CD4-positive, alpha-beta T cell treated with Interferon alpha-2 for 1 hour (primary cell): ENCODE measurements around the gene C10orf67.
A peak's percentile ranks its signal among the peaks of the same experiment; 100 is the strongest.
"Not testable (repeated sequence)": the region's sequence is repeated elsewhere in the genome, so short reads cannot be mapped to it uniquely, and the experiment has no call there.

Experiments
- DNase-seq, 2 donors: peaks; one replicate each; pipeline ENCODE4 v3.0.0-alpha.2; 2020 to 2022

Gene C10orf67

DNA sequence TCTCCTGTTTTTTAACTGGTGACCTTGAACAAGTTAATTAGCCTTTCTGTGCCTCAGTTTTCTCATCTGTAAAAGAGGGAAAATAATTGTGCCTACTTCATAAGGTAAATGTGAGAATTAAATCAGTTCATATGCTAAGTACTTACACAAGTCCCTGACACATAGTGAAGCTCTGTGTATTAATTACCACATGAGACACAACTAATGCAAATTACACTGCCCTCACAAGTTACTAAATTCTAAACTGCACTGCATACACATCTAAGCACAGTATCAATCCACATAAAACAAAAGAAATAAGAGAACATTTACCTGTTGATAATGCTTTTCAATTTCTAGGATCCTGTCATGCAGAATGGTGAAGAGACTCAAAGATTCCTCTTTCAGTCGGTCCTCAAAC, 22.5 kb downstream of the C10orf67 start:
- DNase-seq: no peak

DNA sequence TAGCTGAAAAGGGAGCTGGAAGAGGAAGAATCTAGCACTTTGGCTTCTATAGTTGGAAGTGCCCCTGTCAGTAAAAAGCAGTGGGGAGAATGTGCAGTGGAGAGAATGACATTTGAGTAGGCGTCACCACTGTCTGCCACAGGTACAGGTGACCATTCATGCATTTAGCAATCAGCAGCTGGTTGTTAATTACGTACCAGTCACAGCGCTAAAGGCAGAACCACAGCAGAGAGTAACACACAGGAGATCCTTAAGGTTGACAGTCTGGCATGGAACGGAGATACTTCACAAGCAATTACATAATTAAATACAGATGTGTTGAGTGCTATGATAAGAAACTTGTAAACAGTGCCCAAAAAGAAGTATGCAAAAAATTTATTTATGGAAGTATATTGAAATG, 24.8 kb downstream of the C10orf67 start:
- no peak for DNase-seq

DNA sequence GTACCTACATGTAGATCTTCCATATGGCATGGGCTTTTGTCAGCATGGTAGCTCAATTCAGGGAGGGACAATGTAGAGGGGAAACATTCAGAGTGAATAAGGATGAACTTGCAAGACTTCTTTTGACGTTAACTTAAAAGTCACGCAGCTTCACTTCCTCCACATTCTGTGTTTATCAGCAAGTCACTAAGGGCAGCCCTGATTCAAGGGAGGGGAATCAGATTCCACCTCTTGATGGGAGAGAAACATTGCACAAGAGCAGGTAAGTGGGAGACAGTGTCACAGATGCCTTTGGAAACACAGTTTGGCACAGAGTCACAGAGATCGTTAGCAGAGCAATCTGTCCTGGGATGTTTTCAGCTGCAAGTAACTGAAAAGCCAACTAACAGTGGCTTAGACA, 26.2 kb downstream of the C10orf67 start:
- no peak for DNase-seq

DNA sequence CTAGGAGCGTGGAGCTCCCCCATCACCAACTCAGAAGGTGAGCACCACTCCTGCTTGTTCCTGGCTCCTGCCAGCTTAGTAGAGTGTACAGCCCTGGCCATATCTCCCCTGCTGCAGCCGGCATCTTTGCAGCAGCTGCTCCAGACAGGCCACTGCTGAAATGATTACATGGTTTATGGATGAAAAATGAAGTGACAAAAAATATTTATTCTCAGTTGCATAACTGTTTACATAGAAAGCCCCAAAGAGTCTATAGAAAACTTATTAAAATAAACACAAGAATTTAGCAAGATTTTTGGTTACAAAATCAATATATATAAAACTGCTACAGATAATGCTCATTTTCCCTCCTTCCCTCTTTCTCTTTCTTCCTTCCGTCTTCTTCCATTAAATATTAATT, 27.2 kb downstream of the C10orf67 start:
- no peak for DNase-seq

DNA sequence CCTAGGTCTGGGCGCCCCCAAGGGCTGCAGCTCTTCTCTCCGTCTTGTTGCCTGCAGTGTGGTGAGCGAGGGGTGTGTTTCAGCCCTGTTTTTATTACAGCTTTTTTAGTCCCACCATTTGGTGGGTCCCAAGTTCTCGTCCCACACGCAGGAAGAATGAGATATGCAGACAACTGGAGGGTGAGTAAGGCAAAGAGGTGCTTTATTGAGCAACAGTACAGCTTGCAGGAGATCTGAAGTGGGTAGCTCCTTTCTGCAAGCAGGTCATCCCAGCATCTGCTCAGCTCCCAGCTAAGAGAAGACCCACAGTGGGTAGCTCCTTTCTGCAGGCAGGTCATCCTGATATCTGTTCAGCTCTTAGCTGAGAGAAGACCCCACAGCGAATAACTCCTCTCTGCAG, 28.2 kb downstream of the C10orf67 start:
- no peak for DNase-seq

DNA sequence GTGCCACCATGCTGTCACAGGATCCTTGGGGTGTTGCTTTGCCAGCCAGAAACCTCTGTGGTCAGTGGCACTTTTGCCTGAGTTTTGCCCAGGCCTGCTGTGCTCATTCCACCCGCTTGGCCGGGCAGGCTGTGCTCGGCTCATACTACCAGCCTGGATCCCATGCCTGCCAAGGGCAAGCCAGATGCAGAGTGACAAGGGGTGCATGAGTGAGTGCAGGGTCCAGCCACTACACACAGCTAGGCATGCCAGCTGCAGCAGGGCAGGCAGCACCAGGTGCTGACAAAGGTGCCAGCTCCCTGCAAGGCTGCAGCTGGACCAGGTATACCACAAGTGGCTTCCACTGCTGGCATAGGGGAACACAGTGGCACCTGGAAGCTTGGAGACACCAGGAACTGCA, 28.6 kb downstream of the C10orf67 start:
- DNase-seq: no peak

DNA sequence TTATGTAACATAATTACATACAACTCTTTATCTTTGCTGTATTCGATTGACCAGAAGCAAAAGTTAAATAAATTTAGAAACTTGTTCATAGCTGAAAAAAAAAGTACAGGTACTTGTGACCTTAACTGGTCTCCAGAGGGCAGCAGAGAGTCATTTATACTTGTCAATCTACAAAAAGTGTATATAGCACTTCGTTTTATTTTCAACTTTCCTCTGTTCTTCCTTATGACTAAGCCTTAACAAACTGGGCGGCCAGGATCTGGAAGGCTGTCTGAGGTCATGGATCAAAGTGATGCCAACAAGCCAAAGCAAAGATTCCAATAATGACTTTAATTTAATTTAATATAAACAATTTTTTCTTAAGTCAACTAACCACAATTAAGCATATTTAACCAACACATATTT, 29.8 kb downstream of the C10orf67 start:
- peak; percentile 34 to 74 for DNase-seq

DNA sequence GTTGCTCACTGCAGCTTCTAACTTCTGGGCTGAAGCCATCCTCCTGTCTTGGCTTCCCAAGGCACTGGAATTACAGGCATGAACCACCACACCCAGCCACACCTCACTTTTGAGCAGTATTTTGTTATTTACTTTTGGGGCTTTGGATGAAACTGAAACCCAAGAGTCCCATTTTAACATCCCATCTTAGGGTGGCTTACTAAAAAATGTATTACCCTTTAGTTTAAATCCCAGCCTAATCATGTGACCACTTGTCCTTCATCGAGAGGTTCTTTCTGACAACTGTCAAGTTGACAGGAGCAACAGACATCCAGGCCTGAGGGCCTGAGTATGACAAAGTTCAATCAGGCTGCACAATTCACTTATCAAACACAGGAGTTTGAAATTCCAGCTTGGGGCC, 33.6 kb downstream of the C10orf67 start:
- DNase-seq: no peak

DNA sequence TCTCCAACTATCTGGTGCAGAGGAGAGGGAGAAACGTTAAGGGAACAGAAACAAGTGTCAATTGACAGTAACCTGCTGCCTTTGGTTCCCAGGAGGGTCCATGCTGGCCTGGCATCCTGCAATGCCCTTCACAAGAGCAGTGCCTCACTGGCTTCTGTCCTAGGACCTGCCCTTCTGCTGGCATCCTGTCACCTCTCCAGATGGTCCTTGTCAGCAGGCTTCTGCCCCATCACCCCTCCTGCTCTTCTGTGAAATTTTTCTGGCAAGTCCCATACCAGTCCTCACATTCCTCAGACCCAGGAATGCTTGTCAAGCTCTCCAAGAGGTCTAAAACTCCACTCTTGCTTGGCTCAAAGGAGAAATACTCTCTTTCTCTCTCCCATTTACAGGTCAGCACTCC, 34.2 kb downstream of the C10orf67 start:
- no peak for DNase-seq

DNA sequence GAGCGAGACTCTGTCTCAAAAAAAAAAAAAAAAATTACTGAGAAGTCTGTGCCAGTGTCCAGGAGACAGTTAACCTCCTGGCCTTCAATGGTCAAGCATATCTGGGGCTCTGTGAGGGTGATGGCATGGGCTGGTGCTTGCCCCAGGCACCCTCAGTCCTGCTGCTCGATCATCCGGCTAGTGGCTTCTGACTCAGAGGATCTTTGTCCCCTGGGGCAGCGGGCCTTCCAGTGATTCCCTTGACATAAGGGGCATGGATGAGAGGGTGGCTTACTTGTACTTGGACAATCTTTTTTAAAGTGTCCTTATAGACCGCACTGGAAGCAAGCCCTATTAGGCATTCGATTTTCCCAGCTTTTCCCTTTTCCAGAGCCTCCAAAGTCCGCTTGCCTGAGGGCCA, 44.6 kb downstream of the C10orf67 start:
- not testable (repeated sequence) for DNase-seq

DNA sequence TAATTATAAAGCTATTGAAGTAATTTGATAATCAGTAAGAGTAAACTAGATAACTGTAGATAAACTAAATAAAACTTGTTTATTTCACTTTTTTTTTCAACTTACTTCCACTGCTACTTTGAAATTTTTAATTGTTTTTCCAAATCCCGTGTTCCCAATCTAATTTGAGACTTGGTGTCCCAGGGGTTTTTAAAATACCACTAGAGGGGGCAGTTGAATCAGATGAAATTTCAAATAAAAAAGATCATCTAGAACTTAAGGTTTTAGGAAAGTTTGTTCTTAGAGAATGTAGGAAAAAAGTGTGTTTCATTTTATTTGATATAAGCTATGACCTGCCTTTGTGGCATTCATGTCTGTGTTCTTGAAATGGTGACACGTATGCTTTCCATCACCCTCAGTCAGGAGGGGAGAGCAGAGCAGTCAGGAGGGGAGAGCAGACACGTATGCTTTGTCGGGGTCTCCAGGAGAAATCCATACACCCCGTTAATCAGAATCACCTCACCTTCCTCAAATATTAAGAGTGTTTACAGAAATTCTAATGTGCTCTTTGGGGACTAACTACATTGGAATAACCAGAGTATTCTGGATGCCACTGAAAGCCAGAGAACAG, 49.9 kb downstream of the C10orf67 start:
- no peak for DNase-seq

DNA sequence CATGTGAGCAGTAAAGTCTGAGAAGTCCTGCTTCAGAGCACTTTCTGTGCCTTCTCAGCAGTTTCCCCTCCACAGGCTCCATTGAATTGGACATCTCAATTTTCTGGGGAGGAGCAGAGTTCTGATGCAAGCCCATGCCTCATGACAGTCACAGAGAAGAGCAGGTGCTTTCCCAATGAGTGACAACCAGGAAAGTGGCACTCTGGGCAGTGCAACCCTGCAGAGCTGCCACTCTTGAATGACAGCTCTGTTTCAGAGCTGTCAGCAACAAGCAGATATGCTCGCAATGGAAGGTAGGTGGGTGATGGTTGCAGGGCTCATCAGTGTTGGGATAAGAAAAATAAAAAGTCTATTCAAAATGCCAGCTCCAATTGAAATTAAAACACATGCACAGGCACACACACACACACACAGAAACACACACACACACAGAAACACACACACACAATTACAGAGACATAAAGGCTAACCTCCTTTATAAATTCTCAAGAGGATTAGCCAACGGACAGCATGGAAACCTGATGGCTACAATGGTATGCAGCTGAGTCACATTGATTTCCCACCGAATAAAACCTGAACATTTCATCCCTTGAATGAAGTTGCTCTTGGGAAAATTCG, 50.5 kb downstream of the C10orf67 start:
- DNase-seq: no peak

DNA sequence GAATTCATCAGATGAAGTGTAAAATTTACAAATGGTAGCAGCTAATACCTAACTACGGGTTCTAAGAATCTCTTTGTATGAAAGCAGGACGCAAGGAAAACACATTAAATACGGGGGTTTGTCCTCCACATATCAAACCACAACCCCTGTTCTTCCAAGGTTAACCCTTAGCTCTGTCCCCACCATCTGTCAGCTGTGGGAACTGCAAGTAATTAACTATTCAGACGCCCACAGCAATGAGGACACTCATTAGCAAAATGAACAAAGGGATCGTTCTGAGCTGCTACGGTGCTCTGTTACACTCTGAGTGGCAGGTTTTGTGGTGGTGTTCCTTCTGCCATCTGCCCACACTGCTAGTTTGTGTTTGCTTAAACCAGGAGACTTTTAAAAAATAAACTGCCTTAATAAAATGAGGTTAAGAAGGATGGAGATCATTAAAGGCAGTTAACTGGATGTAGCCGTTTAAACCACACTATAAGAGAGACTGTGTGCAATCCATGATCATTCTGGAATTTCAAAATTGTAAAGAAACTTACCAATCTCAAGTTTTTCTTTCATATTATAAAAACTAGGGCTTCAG, 51.4 kb downstream of the C10orf67 start:
- DNase-seq: peak in 1 of 2 donors; percentile 26

DNA sequence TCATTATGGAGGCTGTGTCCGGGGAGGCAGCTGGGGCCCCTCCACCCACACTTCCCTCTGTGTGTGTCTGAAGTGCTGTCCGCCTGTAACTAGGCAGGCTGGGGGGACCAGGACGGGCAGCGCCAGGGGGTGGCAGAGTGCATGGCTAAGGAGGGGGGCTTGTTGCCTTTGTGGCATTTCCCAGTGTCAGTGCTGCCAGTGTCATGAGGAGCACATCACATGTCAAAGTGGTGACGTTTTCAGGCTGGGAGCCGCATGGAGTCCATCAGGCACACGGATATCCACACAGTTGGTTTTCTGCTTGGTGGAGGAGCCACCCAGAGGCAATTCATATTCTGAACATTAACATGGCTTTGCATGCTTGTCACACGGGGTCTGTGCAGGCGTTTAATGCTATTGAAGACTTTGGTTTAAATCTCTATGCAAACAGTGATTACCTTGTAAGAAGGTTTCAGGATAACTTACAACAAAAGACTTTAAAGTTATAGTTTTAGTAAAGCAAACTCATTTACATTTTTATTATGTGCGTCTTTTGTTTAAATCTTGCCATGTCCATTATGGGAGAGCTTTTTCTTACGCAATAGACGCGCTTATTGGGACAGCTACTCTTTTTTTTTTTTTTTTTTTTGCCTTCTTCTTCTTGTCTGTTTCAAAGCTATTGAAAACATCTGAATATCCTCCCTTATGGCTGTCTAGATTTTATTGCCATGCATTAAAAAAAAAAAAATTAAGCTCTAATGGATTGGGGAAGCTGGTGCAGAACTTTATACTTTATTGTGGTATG, 52.9 kb downstream of the C10orf67 start:
- no peak for DNase-seq

DNA sequence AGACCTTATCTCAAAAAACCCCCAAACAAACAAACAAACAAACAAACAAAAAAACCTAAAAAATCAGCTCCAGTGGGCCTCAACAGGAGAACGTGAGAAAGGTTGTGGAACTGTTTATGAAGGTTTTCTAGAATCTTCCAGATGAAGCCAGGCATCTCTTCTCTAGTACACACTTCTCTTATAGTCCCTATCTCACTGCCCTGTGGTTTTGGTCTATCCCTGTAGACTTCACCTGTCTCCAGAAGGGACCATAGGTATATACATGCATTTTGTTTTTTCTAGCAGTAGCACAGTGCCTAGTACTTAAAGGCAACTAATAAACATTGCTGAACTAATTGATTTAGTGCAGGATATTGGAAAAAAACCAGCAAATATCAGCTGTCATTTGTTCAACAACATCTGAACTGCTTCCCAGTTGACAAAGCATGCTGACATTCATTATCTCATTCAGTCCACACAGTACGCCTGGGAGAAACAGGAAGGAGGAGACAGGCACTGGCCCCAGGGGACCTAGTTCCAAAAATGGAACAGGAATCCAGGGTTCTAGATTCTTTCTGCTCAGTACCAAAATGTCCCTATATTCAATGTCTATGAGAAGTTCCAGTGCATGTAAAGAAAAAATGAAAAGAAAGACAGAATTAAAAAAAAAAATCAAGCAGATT, 59.8 kb downstream of the C10orf67 start:
- DNase-seq: no peak

DNA sequence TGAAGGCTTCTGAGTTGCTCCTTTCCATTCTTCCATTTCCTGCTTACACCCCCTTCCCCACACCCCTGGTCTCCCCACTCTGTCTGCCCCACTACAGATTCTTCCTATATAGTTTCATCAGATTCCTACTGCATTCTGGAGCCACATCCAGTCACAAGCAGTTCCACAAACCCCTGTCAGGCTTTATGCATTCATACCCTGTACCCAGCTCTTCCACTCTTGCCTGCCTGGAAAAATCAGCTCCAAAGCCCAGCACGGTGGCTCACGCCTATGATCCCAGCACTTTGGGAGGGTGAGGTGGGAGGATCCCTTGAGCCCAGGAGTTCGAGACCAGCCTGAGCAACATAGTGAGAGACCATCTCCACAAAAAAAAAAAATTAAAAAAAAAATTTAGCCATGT, 60.4 kb downstream of the C10orf67 start:
- no peak for DNase-seq

DNA sequence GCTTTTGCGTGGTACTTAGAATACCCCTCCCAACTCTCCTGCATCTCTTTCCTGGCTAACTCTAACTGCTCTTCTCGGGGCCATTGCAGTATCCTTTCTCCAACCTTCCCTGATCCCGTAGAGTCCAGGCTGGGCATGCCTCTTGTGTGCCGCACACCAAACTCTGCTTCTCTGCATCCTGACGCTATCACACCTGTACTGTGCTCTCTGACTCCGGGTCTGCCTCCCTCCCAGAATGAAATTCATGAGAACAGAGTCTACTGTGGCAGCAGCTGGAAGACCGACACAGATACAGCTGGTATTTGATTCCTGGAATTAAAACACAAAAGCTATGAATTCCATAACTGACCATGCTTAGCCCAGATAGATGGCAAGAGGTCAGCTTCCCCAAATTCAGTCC, 60.9 kb downstream of the C10orf67 start:
- DNase-seq: no peak

DNA sequence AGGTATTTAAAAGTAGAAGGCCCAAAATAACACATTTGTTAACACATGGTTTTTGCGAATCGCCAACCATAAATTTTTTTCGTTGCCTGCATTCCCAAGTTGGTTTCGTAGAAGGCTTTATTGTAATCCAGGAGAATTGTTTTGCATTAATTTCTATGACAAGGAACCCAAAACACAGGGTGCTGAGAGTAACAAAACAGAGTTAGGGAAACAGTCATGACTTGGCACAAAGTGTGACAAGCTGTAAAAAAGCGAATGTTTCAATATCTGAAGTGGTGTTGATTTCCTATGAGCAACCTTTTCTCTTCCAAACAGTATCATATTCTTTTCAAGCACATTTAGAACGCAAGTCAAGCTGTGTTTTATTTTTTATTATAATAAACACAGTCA, 63.6 kb downstream of the C10orf67 start:
- no peak for DNase-seq

DNA sequence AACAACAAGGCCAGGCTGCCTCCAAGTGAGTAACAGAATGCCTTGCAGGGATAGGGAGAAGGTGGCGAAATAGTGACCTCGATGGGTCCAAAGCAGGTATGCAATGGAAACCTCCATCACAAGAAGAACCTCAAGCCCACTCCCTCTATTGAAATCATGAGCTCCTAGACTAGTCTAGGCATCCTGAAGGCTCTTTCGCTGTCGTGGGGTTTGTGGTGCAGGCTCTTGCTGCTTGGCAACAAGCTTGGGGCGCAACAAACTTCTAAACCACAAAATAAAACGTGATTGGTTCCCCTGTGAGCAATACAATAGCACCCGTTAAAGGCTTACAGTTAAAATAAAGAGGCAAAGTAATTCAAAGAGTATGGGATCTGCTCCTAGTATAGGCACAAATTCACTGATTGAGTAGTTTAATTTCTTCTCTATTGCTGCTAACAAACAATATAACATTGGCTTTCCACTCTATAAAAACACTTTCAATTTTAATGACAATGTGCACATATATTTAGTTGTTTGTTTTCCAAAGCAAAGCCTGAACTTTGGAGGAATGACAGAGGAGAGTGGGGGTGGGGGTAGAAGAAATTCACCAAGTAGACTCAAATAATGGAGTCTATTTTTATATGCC, 64.1 kb downstream of the C10orf67 start:
- no peak for DNase-seq

DNA sequence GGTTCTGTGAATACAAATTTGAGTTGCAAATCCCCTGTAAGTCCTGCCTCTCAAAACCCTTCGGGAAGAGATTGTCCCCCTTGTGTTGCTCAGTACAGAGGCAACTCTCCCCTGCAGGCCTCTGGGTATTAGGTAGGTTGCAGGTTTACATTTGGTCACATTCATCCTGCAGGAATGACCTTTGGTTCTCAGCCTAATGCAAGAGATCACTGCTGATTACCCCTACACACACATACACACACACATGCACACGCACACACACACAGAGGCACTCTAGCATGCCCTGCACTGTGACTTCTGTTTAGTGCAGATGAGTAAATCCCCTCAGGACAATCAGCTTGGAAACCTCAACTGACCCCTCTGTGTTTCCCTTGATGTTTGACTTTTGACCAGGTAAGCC, 69.2 kb downstream of the C10orf67 start:
- no peak for DNase-seq

DNA sequence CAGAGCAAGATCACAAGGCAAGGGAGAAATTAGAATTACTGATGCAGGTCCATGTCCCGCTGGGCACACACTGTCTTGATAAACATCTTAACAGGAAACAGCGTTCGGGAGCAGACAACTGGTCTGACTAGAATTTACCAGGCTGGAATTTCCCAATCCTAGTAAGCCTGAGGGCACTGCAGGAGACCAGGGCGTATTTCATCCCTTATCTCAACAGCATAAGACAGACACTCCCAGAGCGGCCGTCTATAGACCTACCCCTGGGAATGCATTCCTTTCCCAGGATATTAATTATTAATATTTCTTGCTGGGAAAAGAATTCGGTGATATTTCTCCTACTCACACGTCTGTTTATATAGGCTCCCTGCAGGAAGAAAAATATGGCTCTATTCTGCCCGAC, 70.4 kb downstream of the C10orf67 start:
- not testable (repeated sequence) for DNase-seq

DNA sequence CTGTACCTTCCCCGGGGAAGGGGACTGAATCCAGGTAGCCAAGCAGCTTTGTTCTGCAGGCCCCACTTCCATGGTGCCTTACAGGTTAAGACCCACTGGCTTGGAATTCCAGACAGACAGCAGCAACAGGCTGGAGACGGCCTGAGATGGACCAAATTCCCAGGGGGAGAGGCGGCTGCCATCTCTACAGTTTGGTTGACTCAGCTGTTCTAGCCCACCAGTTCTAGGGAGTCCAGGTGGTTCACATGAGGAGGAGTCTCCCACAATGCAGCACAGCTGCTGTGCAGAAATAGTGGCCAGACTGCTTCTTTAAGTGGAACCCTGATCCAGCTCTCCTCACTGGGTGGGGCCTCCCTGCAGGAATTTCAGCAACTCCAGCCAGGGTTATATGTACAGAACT, 74.1 kb downstream of the C10orf67 start:
- DNase-seq: no peak
